ENCODE measurements around the gene CIB2.

Gene CIB2

DNA sequence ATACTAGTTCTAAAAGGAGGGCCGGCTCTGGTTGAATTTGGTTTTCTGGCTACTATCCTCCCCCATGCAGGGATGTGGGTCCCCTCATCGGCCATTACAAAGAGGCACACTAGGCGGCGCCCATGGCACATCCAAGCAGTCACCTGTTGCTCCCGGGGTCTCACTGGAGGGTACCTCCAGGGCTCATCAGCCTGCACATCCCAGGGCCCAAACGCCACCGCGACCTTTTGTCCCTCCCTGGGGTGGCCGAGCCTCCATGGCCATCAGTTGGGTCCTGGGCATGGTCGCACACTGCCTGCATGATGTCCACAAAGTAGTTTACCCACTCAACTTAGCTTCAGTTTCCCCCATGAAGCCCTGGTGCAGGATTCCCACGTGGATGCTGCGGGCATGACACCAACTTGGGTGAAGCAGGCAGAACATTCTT, 46.2 kb upstream of the CIB2 start:
- H3K4ac ChIP-seq (ENCODE audit: low read length), result no peak overlapping the region
- no CpG with 5 or more reads among the region's 12 CpGs for WGBS, 2 donors (ENCODE audit: extremely low coverage in 2 of 2, insufficient read length in 2 of 2, insufficient replicate concordance in 1 of 2)
- no peak overlapping the region for H3K18ac ChIP-seq (ENCODE audit: low read length)
- no peak overlapping the region for H3K27ac ChIP-seq (replicated peaks; ENCODE audit: low read length)
- H3K4me3 ChIP-seq (ENCODE audit: low read length in 2 of 2), result no peak overlapping the region
- no peaks in the 10 kb centered on the region for H3K27me3 ChIP-seq (ENCODE audit: control insufficient read depth in 3 of 3, insufficient read depth in 3 of 3, low read depth in 1 of 3, low read length in 3 of 3)
- no peak overlapping the region for H3K23ac ChIP-seq (ENCODE audit: low read depth, low read length, poor library complexity)
- peak; percentile 39 for DNase-seq (ENCODE audit: low spot score)
- no peak overlapping the region for H2BK120ac ChIP-seq (ENCODE audit: low read depth, low read length)
- no peak overlapping the region for H2BK15ac ChIP-seq (ENCODE audit: low read length)
- H2BK5ac ChIP-seq (ENCODE audit: low read length), result no peak overlapping the region
- H3K9ac ChIP-seq (ENCODE audit: low read depth, low read length, poor library complexity), result no peak overlapping the region
- H3K9me3 ChIP-seq (replicated peaks in 1 of 2; ENCODE audit: control insufficient read depth in 2 of 2, insufficient read depth in 1 of 2, low read depth in 1 of 2, low read length in 2 of 2), result no peaks in the 10 kb centered on the region
- no peaks in the 10 kb centered on the region for H3K4me1 ChIP-seq (ENCODE audit: control insufficient read depth in 2 of 2, insufficient read depth in 1 of 2, low read depth in 1 of 2, low read length in 2 of 2)
- peaks cover 0 to 3% of the 10 kb centered on the region in 2 donors for H3K36me3 ChIP-seq (replicated peaks in 1 of 2; ENCODE audit: control insufficient read depth in 2 of 2, insufficient read depth in 2 of 2, low read length in 2 of 2)
- H4K8ac ChIP-seq (ENCODE audit: low read depth, low read length), result no peak overlapping the region
- no peak overlapping the region for H3K4me2 ChIP-seq (ENCODE audit: insufficient read depth, low read length, poor library complexity, severe bottlenecking)
- H3K79me1 ChIP-seq (ENCODE audit: low read depth, low read length), result peaks cover 2% of the 10 kb centered on the region
- H2BK12ac ChIP-seq (ENCODE audit: low read length), result no peak overlapping the region
- no peak overlapping the region for H3K14ac ChIP-seq (ENCODE audit: low read length)
- H4K91ac ChIP-seq (ENCODE audit: low read depth, low read length, poor library complexity), result no peak overlapping the region
- H2AK5ac ChIP-seq (ENCODE audit: low read depth, low read length), result no peak overlapping the region
- H2AFZ ChIP-seq (ENCODE audit: low read length), result no peak overlapping the region

DNA sequence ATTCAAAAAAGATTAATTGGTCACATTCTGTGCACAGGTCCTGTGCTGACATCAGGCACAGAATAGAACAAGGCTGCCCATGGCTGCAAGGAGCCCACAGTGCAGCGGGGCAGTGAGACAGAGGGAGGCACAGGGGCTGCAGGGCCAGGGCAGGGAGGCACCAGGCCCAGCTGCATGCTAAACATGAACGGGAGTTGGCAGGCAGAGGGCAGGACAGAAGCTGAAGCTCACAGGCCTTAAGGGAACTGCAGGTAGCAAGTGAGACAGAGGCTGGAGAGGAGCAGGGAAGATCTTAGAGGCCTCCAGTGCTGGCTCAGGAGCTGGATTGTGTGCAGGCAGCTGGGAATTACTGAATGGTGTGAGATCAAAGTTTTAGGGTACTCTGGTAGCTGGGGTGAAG, 44.1 kb upstream of the CIB2 start:
- Histone ChIP-seq H2BK12ac (ENCODE audit: low read length) (no peak overlapping the region), H3K4me3 (ENCODE audit: low read length in 2 of 2) (peak overlapping the region in 1 of 2 donors; percentile 29), H3K9ac (ENCODE audit: low read depth, low read length, poor library complexity) (no peak overlapping the region), H3K79me1 (ENCODE audit: low read depth, low read length) (peaks cover under 1% of the 10 kb centered on the region), H3K23ac (ENCODE audit: low read depth, low read length, poor library complexity) (no peak overlapping the region), H3K4ac (ENCODE audit: low read length) (no peak overlapping the region), H3K18ac (ENCODE audit: low read length) (no peak overlapping the region), H3K27me3 (ENCODE audit: control insufficient read depth in 3 of 3, insufficient read depth in 3 of 3, low read depth in 1 of 3, low read length in 3 of 3) (no peaks in the 10 kb centered on the region), H2BK15ac (ENCODE audit: low read length) (no peak overlapping the region), H3K36me3 (replicated peaks in 1 of 2; ENCODE audit: control insufficient read depth in 2 of 2, insufficient read depth in 2 of 2, low read length in 2 of 2) (peaks cover 0 to 24% of the 10 kb centered on the region in 2 donors), H2AK5ac (ENCODE audit: low read depth, low read length) (no peak overlapping the region), H3K27ac (replicated peaks; ENCODE audit: low read length) (no peak overlapping the region), H4K91ac (ENCODE audit: low read depth, low read length, poor library complexity) (no peak overlapping the region), H3K9me3 (replicated peaks in 1 of 2; ENCODE audit: control insufficient read depth in 2 of 2, insufficient read depth in 1 of 2, low read depth in 1 of 2, low read length in 2 of 2) (peaks cover 0 to 4% of the 10 kb centered on the region in 2 donors), H4K8ac (ENCODE audit: low read depth, low read length) (no peak overlapping the region), H2AFZ (ENCODE audit: low read length) (peak overlapping the region; percentile 26), H2BK120ac (ENCODE audit: low read depth, low read length) (no peak overlapping the region), H2BK5ac (ENCODE audit: low read length) (no peak overlapping the region), H3K4me1 (ENCODE audit: control insufficient read depth in 2 of 2, insufficient read depth in 1 of 2, low read depth in 1 of 2, low read length in 2 of 2) (no peaks in the 10 kb centered on the region), H3K14ac (ENCODE audit: low read length) (no peak overlapping the region), H3K4me2 (ENCODE audit: insufficient read depth, low read length, poor library complexity, severe bottlenecking) (no peak overlapping the region)
- no peak for DNase-seq (ENCODE audit: low spot score)
- WGBS, 2 donors (ENCODE audit: extremely low coverage in 2 of 2, insufficient read length in 2 of 2, insufficient replicate concordance in 1 of 2), result no CpG with 5 or more reads among the region's 2 CpGs

DNA sequence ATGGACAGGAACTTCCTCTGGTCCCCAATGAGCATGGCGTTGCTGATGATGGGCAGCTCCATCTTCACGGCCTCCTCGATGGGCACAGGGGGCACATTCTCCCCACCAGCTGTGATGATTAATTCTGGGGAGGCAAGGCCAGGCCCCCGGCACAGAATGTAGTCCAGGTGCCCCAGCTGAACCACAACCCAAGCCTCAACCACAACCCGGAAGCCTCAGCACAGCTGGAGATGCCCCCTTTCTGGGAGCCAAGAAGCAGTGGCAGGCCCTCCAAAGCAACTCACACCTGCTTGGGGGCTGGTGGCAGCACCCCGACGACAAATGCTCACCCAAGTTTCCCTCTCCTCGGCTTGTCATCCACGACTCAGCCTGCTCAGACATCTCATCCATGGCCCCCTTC, 43.2 kb upstream of the CIB2 start:
- Histone ChIP-seq H3K27me3 (ENCODE audit: control insufficient read depth in 3 of 3, insufficient read depth in 3 of 3, low read depth in 1 of 3, low read length in 3 of 3) (no peaks in the 10 kb centered on the region), H2BK5ac (ENCODE audit: low read length) (no peak overlapping the region), H4K91ac (ENCODE audit: low read depth, low read length, poor library complexity) (no peak overlapping the region), H3K27ac (replicated peaks; ENCODE audit: low read length) (no peak overlapping the region), H2BK120ac (ENCODE audit: low read depth, low read length) (no peak overlapping the region), H3K9me3 (replicated peaks in 1 of 2; ENCODE audit: control insufficient read depth in 2 of 2, insufficient read depth in 1 of 2, low read depth in 1 of 2, low read length in 2 of 2) (peaks cover 0 to 4% of the 10 kb centered on the region in 2 donors), H3K4me2 (ENCODE audit: insufficient read depth, low read length, poor library complexity, severe bottlenecking) (no peak overlapping the region), H2BK12ac (ENCODE audit: low read length) (no peak overlapping the region), H2AK5ac (ENCODE audit: low read depth, low read length) (no peak overlapping the region), H3K4me1 (ENCODE audit: control insufficient read depth in 2 of 2, insufficient read depth in 1 of 2, low read depth in 1 of 2, low read length in 2 of 2) (no peaks in the 10 kb centered on the region), H3K23ac (ENCODE audit: low read depth, low read length, poor library complexity) (no peak overlapping the region), H3K4me3 (ENCODE audit: low read length in 2 of 2) (no peak overlapping the region), H3K14ac (ENCODE audit: low read length) (no peak overlapping the region), H2BK15ac (ENCODE audit: low read length) (no peak overlapping the region), H3K4ac (ENCODE audit: low read length) (no peak overlapping the region), H3K9ac (ENCODE audit: low read depth, low read length, poor library complexity) (no peak overlapping the region), H4K8ac (ENCODE audit: low read depth, low read length) (no peak overlapping the region), H3K79me1 (ENCODE audit: low read depth, low read length) (no peaks in the 10 kb centered on the region), H2AFZ (ENCODE audit: low read length) (no peak overlapping the region), H3K18ac (ENCODE audit: low read length) (no peak overlapping the region), H3K36me3 (replicated peaks in 1 of 2; ENCODE audit: control insufficient read depth in 2 of 2, insufficient read depth in 2 of 2, low read length in 2 of 2) (peaks cover 0 to 33% of the 10 kb centered on the region in 2 donors)
- no peak for DNase-seq (ENCODE audit: low spot score)
- WGBS, 2 donors (ENCODE audit: extremely low coverage in 2 of 2, insufficient read length in 2 of 2, insufficient replicate concordance in 1 of 2), result no CpG with 5 or more reads among the region's 9 CpGs

DNA sequence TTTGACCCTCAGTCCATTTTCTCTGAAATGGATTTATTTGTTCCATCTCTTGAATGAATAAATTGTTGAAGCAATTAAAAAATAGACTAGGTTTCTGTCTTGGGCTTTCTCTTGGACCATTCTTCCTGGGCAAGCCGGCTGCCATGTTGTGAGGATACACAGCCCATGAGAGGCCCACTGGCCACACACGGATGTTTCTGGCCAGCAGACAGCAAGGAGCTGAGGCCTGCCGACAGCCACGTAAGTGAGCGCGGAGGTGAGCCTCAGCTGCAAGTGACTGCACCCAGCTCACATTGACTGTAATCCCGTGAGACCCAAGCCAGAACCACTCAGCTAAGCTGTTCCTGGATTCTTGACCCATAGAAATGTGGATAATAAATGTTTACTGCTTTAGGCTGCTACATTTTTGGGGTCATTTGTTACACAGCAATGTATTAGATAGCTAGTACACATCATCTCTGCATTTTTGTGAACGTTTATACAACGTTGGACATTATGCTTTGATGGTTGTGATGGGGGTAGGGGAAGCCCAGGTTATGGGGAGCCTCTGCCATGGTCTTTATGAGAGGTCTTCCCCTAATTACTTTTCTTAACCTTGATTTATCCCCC, 40.7 kb upstream of the CIB2 start:
- no peak for DNase-seq (ENCODE audit: low spot score)
- Histone ChIP-seq H2BK15ac (ENCODE audit: low read length) (no peak overlapping the region), H3K27me3 (ENCODE audit: control insufficient read depth in 3 of 3, insufficient read depth in 3 of 3, low read depth in 1 of 3, low read length in 3 of 3) (no peaks in the 10 kb centered on the region), H3K18ac (ENCODE audit: low read length) (no peak overlapping the region), H2BK12ac (ENCODE audit: low read length) (no peak overlapping the region), H3K4me3 (ENCODE audit: low read length in 2 of 2) (no peak overlapping the region), H2BK5ac (ENCODE audit: low read length) (no peak overlapping the region), H3K79me1 (ENCODE audit: low read depth, low read length) (no peaks in the 10 kb centered on the region), H3K4ac (ENCODE audit: low read length) (no peak overlapping the region), H2BK120ac (ENCODE audit: low read depth, low read length) (no peak overlapping the region), H3K9me3 (replicated peaks in 1 of 2; ENCODE audit: control insufficient read depth in 2 of 2, insufficient read depth in 1 of 2, low read depth in 1 of 2, low read length in 2 of 2) (peaks cover 0 to 4% of the 10 kb centered on the region in 2 donors), H4K91ac (ENCODE audit: low read depth, low read length, poor library complexity) (no peak overlapping the region), H3K14ac (ENCODE audit: low read length) (no peak overlapping the region), H3K36me3 (replicated peaks in 1 of 2; ENCODE audit: control insufficient read depth in 2 of 2, insufficient read depth in 2 of 2, low read length in 2 of 2) (peaks cover 0 to 56% of the 10 kb centered on the region in 2 donors), H3K23ac (ENCODE audit: low read depth, low read length, poor library complexity) (no peak overlapping the region), H3K27ac (replicated peaks; ENCODE audit: low read length) (no peak overlapping the region), H2AK5ac (ENCODE audit: low read depth, low read length) (no peak overlapping the region), H3K4me2 (ENCODE audit: insufficient read depth, low read length, poor library complexity, severe bottlenecking) (no peak overlapping the region), H3K9ac (ENCODE audit: low read depth, low read length, poor library complexity) (no peak overlapping the region), H2AFZ (ENCODE audit: low read length) (no peak overlapping the region), H3K4me1 (ENCODE audit: control insufficient read depth in 2 of 2, insufficient read depth in 1 of 2, low read depth in 1 of 2, low read length in 2 of 2) (no peaks in the 10 kb centered on the region), H4K8ac (ENCODE audit: low read depth, low read length) (no peak overlapping the region)
- no CpG with 5 or more reads among the region's 9 CpGs for WGBS, 2 donors (ENCODE audit: extremely low coverage in 2 of 2, insufficient read length in 2 of 2, insufficient replicate concordance in 1 of 2)

All from neuronal stem cell (in vitro differentiated cells).